Spleen (tissue), 11 donors: ENCODE results near the gene PPP3CA. TPM values are rescaled to one million over a fixed set of nuclear protein-coding genes. Genes with fewer than 3 reads are reported as not detected.
"Not testable (repeated sequence)": the region's sequence is repeated elsewhere in the genome, so short reads cannot be mapped to it uniquely, and the experiment has no call there.

ENCODE experiments used
- DNase-seq: peaks from one replicate; pipeline ENCODE4 v3.0.0-alpha.2; 2020
- H3K27ac ChIP-seq, 8 donors: fragments of 200-600 bp; sonication (generic) in 7 of 8; 1 replicate in 4 of 8; 2 replicates in 4 of 8; pipeline versions ENCODE4 v1.5.0 to v1.8.0; 2016 to 2021; ENCODE audit warnings: inconsistent platforms in 4 of 8, mild to moderate bottlenecking in 4 of 8, moderate library complexity in 1 of 8
- H3K27me3 ChIP-seq, 7 donors: fragments of 200-600 bp; sonication (generic) in 6 of 7; replicated peaks in 1 of 7; 1 replicate in 4 of 7; 2 replicates in 3 of 7; pipeline versions ENCODE4 v1.5.0 to v1.8.0; 2016 to 2021; ENCODE audit warnings: inconsistent platforms in 3 of 7, mild to moderate bottlenecking in 1 of 7
- H3K36me3 ChIP-seq, 6 donors: fragments of 200-600 bp; sonication (generic) in 5 of 6; 1 replicate in 4 of 6; 2 replicates in 2 of 6; pipeline versions ENCODE4 v1.5.0 to v1.8.0; 2016 to 2021; ENCODE audit warnings: inconsistent platforms in 2 of 6
- H3K4me1 ChIP-seq, 6 donors: fragments of 200-600 bp; sonication (generic) in 5 of 6; 1 replicate in 3 of 6; 2 replicates in 3 of 6; pipeline versions ENCODE4 v1.5.0 to v1.8.0; 2016 to 2021; ENCODE audit warnings: inconsistent platforms in 3 of 6
- H3K4me3 ChIP-seq, 8 donors: fragments of 200-600 bp; sonication (generic) in 7 of 8; 1 replicate in 4 of 8; 2 replicates in 4 of 8; pipeline versions ENCODE4 v1.5.0 to v1.8.0; 2016 to 2021; ENCODE audit warnings: inconsistent platforms in 4 of 8, mild to moderate bottlenecking in 4 of 8, moderate library complexity in 2 of 8
- H3K9me3 ChIP-seq, 8 donors: fragments of 200-600 bp; sonication (generic) in 7 of 8; 1 replicate in 4 of 8; 2 replicates in 4 of 8; pipeline versions ENCODE4 v1.5.0 to v1.8.0; 2016 to 2021; ENCODE audit warnings: inconsistent platforms in 4 of 8
- POLR2A ChIP-seq, 3 donors: fragments of 450-650 bp; IDR thresholded peaks; one replicate each; pipeline ENCODE4 v1.5.1; 2017; ENCODE audit warnings: antibody characterized with exemption in 3 of 3, mild to moderate bottlenecking in 1 of 3
- POLR2AphosphoS5 ChIP-seq, 3 donors: sonication (generic); formaldehyde crosslinking; IDR thresholded peaks; one replicate each; pipeline ENCODE4 v1.5.1; 2017; ENCODE audit warnings: antibody characterized with exemption in 3 of 3
- WGBS, 5 donors: extraction: QIAGEN DNeasy Blood & Tissue Kit in 3 of 5; methylation state at CpG; one replicate each; pipeline versions ENCODE4 v1.1.5 to v1.1.7; 2013 to 2018; 5-methylcytosine and 5-hydroxymethylcytosine counted together
- intact Hi-C: fragments of 100-400 bp; cut with DNase I; formaldehyde crosslinking; loops from one replicate; pipeline ENCODE4 v1.15.0; 2023; ENCODE audit warnings: low total_unique reads
- polyA plus RNA-seq, 3 donors: library from polyadenylated mRNA; stranded (reverse); fragments of 200-250 nt; gene quantifications; one replicate each; pipeline ENCODE4 v1.2.1, GENCODE V29; 2013
- total RNA-seq, 7 donors: library from RNA; depleted of rRNA in 3 of 7; stranded (reverse); fragments of >200 nt in 3 of 7; fragmentation: NEBNext Ultra II Directional in 4 of 7; extraction: Animal tissue kit (Norgen Biotek cat#: 25700) in 4 of 7; gene quantifications; one replicate each; pipeline versions ENCODE4 v1.1.0 to v1.2.1, GENCODE V29; 2016 to 2021
- TF ChIP-seq, protein P1 (sequence below), 11 experiments: fragments of 200-600 bp in 7 of 11; fragments of 450-650 bp in 4 of 11; sonication (generic) in 4 of 11; IDR thresholded peaks in 8 of 11; conservative IDR thresholded peaks in 3 of 11; 1 replicate in 7 of 11; 2 replicates in 4 of 11; pipeline versions ENCODE4 v1.4.0 to v1.8.0; 2016 to 2021; ENCODE audit warnings: antibody characterized with exemption in 11 of 11, inconsistent platforms in 4 of 11, mild to moderate bottlenecking in 1 of 11
- donor health status: healthy with polysubstance abuse.
- donor health status: DM: no; HTN: no; CAD: no; lungs with moderate emphysema.
- donor health status: DM: no; HTN: no; CAD: no.
- donor health status: Bipolar disorder and iron deficiency.
- donor health status: healthy.
- donor health status: DM: no; HTN: no; CAD: no.
- donor health status: DM: yes; HTN: yes; CAD: no.

PPP3CA gene
- total and polyA plus RNA-seq, 10 donors: 15.5 to 50.0 (median 39.6) TPM

DNA sequence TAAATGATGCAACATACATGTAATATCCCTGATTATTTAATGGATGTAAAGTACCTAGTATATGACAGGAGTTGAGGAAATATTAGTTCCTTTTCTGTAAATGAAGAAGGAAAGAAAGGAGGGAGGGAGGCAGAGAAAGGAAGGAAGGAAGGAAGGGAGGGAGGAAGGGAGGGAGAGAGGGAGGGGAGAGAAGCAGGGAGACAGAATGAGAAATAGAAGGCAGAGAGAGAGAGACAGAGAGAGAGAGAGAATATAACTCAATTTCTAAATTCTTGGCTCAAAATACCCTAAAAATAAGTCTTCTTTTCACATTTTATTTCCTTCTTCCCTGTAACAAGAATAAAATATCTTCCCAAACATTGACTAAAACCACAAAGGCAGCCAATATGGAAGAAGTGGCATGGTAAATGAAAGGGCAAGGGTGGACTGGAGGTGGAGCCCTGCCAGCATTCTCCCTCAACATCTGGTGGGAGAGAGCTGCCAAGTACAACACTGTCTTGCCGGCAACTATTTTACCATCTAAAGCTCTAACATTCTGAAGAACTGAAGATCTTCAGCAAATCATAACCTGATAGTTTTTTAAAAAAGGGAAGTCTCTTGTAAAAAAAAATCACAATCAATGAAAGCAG is 245.1 kb downstream of the PPP3CA start:
- Histone ChIP-seq H3K36me3 (peaks cover 0 to 29% (median 0%) of the 10 kb centered on the region in 6 donors), H3K4me1 (peaks cover 12 to 40% (median 29%) of the 10 kb centered on the region in 6 donors), H3K27ac (no peak overlapping the region), H3K9me3 (no peaks in the 10 kb centered on the region), H3K4me3 (no peak overlapping the region), H3K27me3 (no peaks in the 10 kb centered on the region)
- intact Hi-C loops: no loop called here
- DNase-seq: no peak
- TF ChIP-seq POLR2AphosphoS5 (IDR thresholded peaks at IDR 0.05): no peak
- TF ChIP-seq, protein P1, sequence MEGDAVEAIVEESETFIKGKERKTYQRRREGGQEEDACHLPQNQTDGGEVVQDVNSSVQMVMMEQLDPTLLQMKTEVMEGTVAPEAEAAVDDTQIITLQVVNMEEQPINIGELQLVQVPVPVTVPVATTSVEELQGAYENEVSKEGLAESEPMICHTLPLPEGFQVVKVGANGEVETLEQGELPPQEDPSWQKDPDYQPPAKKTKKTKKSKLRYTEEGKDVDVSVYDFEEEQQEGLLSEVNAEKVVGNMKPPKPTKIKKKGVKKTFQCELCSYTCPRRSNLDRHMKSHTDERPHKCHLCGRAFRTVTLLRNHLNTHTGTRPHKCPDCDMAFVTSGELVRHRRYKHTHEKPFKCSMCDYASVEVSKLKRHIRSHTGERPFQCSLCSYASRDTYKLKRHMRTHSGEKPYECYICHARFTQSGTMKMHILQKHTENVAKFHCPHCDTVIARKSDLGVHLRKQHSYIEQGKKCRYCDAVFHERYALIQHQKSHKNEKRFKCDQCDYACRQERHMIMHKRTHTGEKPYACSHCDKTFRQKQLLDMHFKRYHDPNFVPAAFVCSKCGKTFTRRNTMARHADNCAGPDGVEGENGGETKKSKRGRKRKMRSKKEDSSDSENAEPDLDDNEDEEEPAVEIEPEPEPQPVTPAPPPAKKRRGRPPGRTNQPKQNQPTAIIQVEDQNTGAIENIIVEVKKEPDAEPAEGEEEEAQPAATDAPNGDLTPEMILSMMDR (IDR thresholded peaks at IDR 0.05 in 8 of 11, conservative IDR thresholded peaks at IDR 0.05 in 3 of 11): no peak
- TF ChIP-seq POLR2A (IDR thresholded peaks at IDR 0.05): no peak
- WGBS, 5 donors: 36 to 49% (median 45%) methylated on average over 1 of the region's 1 CpG

DNA sequence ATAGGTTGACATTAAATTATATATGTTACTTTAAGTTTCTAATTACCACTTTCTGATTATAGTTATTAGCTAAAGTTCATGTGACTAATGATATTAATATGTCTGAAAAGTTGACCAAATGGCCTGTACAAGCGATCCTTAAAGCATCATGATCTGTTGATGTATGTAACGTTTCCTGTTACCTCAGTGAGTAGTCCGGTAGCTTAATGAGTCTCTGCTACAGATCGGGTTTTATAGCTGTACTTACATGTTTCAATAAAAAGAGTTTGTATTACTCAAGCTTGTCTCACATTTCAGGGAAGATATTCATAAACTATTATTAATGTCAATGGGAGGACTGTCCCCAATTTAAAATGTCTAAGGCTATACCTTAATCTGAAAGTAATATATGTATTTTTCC is 246.3 kb downstream of the PPP3CA start:
- no peak overlapping the region for H3K27ac ChIP-seq
- WGBS, 5 donors: 94 to 99% (median 97%) methylated on average over 4 of the region's 4 CpGs
- intact Hi-C loops: no loop called here

DNA sequence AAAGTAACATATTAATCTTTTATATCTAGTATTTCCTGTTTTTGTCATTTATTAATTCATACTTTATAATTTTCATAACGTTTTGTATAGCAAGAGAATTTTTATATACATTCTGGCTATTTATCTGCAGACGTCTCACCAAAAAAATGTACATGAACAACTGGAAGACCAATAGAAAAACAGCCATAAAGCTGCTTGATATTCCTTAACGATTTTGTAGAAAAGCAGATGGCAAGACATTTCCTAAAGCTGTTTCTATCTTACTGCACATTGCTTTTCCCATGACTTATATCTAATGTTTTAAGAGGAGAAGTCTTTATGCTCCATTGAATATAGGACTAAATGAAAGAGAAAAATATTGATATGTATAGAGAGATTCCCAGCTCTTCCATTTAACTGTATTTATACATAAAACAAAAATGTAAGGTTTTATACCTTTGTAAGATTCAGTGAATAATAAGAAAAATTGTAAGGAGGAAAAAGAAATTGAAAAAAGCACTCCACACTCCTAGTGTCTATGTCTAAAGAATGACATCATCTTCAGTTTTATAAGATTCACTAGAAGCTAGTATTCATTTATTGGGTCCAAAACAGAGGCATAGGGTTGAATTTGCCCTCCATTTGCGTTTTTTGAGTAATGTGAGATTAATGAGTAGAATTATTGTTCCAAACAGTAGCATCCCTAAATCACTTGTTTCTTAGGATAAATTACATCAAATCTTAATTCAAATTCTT is 248.5 kb downstream of the PPP3CA start:
- TF ChIP-seq, protein P1 (IDR thresholded peaks at IDR 0.05 in 8 of 11, conservative IDR thresholded peaks at IDR 0.05 in 3 of 11): no peak
- no peak for TF ChIP-seq POLR2A (IDR thresholded peaks at IDR 0.05)
- no peak for TF ChIP-seq POLR2AphosphoS5 (IDR thresholded peaks at IDR 0.05)

More for the DNA sequence above, 246.3 kb downstream of the PPP3CA start:
- no peak for DNase-seq
- no peak for TF ChIP-seq POLR2AphosphoS5 (IDR thresholded peaks at IDR 0.05)
- no peak for TF ChIP-seq POLR2A (IDR thresholded peaks at IDR 0.05)
- TF ChIP-seq, protein P1 (IDR thresholded peaks at IDR 0.05 in 8 of 11, conservative IDR thresholded peaks at IDR 0.05 in 3 of 11): no peak
- Histone ChIP-seq H3K36me3 (peaks cover 0 to 21% (median 0%) of the 10 kb centered on the region in 6 donors), H3K4me3 (no peak overlapping the region), H3K4me1 (peaks cover 12 to 40% (median 29%) of the 10 kb centered on the region in 6 donors), H3K27me3 (no peaks in the 10 kb centered on the region), H3K9me3 (no peaks in the 10 kb centered on the region)

GRCh38 chr4:101092609-101093008 is 254.7 kb downstream of the PPP3CA start:
- H3K4me1 ChIP-seq, H3K27ac ChIP-seq, H3K9me3 ChIP-seq, DNase-seq, H3K4me3 ChIP-seq, intact Hi-C loops, H3K27me3 ChIP-seq: not testable (repeated sequence)
- H3K36me3 ChIP-seq: peaks cover 0 to 30% (median 13%) of the 10 kb centered on the region in 6 donors

More for the DNA sequence above, 248.5 kb downstream of the PPP3CA start:
- no peak overlapping the region for H3K4me3 ChIP-seq
- H3K27me3 ChIP-seq: no peaks in the 10 kb centered on the region
- DNase-seq: no peak
- peaks cover 9 to 23% (median 16%) of the 10 kb centered on the region in 6 donors for H3K4me1 ChIP-seq
- intact Hi-C loops: no loop called here
- whole genome bisulfite sequencing, 5 donors: 75 to 93% (median 88%) methylated on average over 4 of the region's 4 CpGs
- peaks cover 0 to 23% (median 0%) of the 10 kb centered on the region in 6 donors for H3K36me3 ChIP-seq
- no peaks in the 10 kb centered on the region for H3K9me3 ChIP-seq
- no peak overlapping the region for H3K27ac ChIP-seq
